Endodermal cell (in vitro differentiated cells): Measurements from ENCODE around the gene LPP. TPM values are rescaled to one million over a fixed set of nuclear protein-coding genes. Genes with fewer than 3 reads are reported as not detected.

Experiments
- DNase-seq: peaks from one replicate; pipeline ENCODE4 v3.0.0-alpha.2; 2017
- H3K27ac ChIP-seq: 2 replicates; pipeline ENCODE4 v1.5.1; 2013; ENCODE audit warnings: mild to moderate bottlenecking, low read depth, low read length, moderate library complexity
- H3K27me3 ChIP-seq: 2 replicates; pipeline ENCODE4 v1.6.1; 2013; ENCODE audit warnings: mild to moderate bottlenecking, low read length, moderate library complexity; ENCODE audit not compliant: insufficient read depth, control insufficient read depth, poor library complexity, severe bottlenecking
- H3K36me3 ChIP-seq: 2 replicates; pipeline ENCODE4 v1.7.0; 2013; ENCODE audit warnings: mild to moderate bottlenecking, low read length, moderate library complexity; ENCODE audit not compliant: control insufficient read depth, insufficient read depth
- H3K4me1 ChIP-seq: one replicate; pipeline ENCODE4 v1.7.0; 2013; ENCODE audit warnings: low read length; ENCODE audit not compliant: control insufficient read depth, insufficient read depth
- H3K4me3 ChIP-seq: 2 replicates; pipeline ENCODE4 v1.5.1; 2013; ENCODE audit warnings: mild to moderate bottlenecking, low read length, moderate library complexity
- H3K9ac ChIP-seq: 2 replicates; pipeline ENCODE4 v1.6.1; 2013; ENCODE audit warnings: mild to moderate bottlenecking, low read length, moderate library complexity; ENCODE audit not compliant: poor library complexity, severe bottlenecking; ENCODE audit errors: extremely low read depth
- H3K9me3 ChIP-seq: 2 replicates; pipeline ENCODE4 v1.6.1; 2013; ENCODE audit warnings: mild to moderate bottlenecking, low read length, moderate library complexity; ENCODE audit not compliant: control insufficient read depth
- H3K27ac Mint-ChIP-seq: 2 replicates; pipeline ENCODE4 v1.8.0; 2020; ENCODE audit warnings: mixed read lengths
- H3K27me3 Mint-ChIP-seq: 2 replicates; pipeline ENCODE4 v1.8.0; 2021; ENCODE audit warnings: mild to moderate bottlenecking, mixed read lengths; ENCODE audit not compliant: insufficient read depth
- H3K36me3 Mint-ChIP-seq: 2 replicates; pipeline ENCODE4 v1.8.0; 2020; ENCODE audit warnings: low read depth, mixed read lengths
- H3K4me1 Mint-ChIP-seq: 2 replicates; pipeline ENCODE4 v1.8.0; 2020; ENCODE audit warnings: mixed read lengths
- H3K4me3 Mint-ChIP-seq: 2 replicates; pipeline ENCODE4 v1.8.0; 2020; ENCODE audit warnings: mild to moderate bottlenecking, moderate library complexity, mixed read lengths
- H3K9me3 Mint-ChIP-seq: 2 replicates; pipeline ENCODE4 v1.8.0; 2020; ENCODE audit warnings: mild to moderate bottlenecking, mixed read lengths
- WGBS, 2 experiments: methylation state at CpG; one replicate each; pipeline versions ENCODE4 v1.1.5 to v1.1.7; 2013; ENCODE audit warnings: missing lambda C conversion rate in 2 of 2, mixed read lengths in 1 of 2; ENCODE audit not compliant: insufficient coverage in 1 of 2, insufficient read length in 1 of 2; 5-methylcytosine and 5-hydroxymethylcytosine counted together
- total RNA-seq, 2 donors: library from RNA; stranded (reverse); fragmentation: NEBNext Ultra II Directional in 1 of 2; extraction: Animal tissue kit (Norgen Biotek cat#: 25700) in 1 of 2; gene quantifications; 2 replicates in 1 of 2; 3 replicates in 1 of 2; pipeline ENCODE4 v1.2.1, GENCODE V29; 2021
- TF ChIP-seq, protein P1 (sequence below): fragments of 200-600 bp; sonication (generic); conservative IDR thresholded peaks from 2 replicates; pipeline ENCODE4 v1.5.0; 2021; ENCODE audit warnings: antibody characterized with exemption, mild to moderate bottlenecking

Gene LPP
- total RNA-seq, 2 donors from 2014 or later, result 78.0 to 105 TPM

DNA sequence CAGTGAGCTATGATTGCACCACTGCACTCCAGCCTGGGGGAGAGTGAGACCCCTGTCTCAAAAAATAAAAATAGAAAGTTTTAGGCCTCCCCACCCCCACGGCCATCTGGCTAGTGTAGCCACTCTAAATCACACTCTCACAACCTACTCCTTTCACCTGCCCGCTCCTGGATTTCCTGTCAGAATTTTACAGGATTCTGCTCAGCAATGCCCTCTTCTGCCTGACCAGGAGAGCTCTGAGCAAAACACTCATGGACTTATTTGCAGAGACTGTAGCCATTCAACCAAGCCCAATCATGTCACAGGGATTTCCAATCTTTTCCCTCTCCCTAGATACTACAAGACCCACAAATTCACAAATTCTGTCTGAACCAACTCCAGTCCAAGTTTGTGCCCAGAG lies 775.2 kb downstream of the LPP start:
- peak; percentile 65 for DNase-seq
- no peaks in the 10 kb centered on the region for H3K4me1 ChIP-seq
- WGBS, 2 experiments, result 74 to 76% methylated on average over 2 of the region's 2 CpGs
- H3K4me3 ChIP-seq, result no peak overlapping the region
- peak overlapping the region; percentile 2 for H3K27ac Mint-ChIP-seq
- H3K9me3 ChIP-seq, result no peaks in the 10 kb centered on the region
- no peaks in the 10 kb centered on the region for H3K36me3 ChIP-seq
- H3K27me3 Mint-ChIP-seq, result peaks cover 3% of the 10 kb centered on the region
- TF ChIP-seq, protein P1, sequence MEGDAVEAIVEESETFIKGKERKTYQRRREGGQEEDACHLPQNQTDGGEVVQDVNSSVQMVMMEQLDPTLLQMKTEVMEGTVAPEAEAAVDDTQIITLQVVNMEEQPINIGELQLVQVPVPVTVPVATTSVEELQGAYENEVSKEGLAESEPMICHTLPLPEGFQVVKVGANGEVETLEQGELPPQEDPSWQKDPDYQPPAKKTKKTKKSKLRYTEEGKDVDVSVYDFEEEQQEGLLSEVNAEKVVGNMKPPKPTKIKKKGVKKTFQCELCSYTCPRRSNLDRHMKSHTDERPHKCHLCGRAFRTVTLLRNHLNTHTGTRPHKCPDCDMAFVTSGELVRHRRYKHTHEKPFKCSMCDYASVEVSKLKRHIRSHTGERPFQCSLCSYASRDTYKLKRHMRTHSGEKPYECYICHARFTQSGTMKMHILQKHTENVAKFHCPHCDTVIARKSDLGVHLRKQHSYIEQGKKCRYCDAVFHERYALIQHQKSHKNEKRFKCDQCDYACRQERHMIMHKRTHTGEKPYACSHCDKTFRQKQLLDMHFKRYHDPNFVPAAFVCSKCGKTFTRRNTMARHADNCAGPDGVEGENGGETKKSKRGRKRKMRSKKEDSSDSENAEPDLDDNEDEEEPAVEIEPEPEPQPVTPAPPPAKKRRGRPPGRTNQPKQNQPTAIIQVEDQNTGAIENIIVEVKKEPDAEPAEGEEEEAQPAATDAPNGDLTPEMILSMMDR, result peak; percentile 58
- H3K27ac ChIP-seq, result no peak overlapping the region
- no peaks in the 10 kb centered on the region for H3K27me3 ChIP-seq
- H3K9me3 Mint-ChIP-seq, result no peaks in the 10 kb centered on the region
- H3K36me3 Mint-ChIP-seq, result no peaks in the 10 kb centered on the region
- H3K4me3 Mint-ChIP-seq, result no peak overlapping the region
- no peak overlapping the region for H3K9ac ChIP-seq
- H3K4me1 Mint-ChIP-seq, result peaks cover 3% of the 10 kb centered on the region

DNA sequence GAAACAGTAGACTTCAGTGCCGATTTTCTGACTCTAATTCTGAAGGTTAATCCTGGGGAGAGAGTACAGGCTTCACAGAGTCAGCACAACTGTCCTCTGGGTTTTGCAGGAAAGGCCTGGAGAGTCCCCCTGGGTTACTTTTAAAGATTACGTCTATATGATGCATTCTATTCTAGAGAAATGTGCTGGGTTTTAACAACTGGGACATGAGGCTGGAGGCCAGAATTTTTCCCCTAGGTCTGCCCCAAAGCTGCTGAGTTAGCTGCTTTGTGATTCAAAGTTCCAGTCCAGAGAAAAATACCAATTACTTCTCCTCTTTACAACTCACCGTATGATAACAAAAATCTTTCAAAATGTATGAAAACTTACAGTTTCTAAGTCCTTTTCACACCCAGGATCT lies 777.1 kb downstream of the LPP start:
- no peaks in the 10 kb centered on the region for H3K36me3 Mint-ChIP-seq
- no peak for DNase-seq
- H3K36me3 ChIP-seq, result no peaks in the 10 kb centered on the region
- H3K27me3 Mint-ChIP-seq, result peaks cover 3% of the 10 kb centered on the region
- TF ChIP-seq, protein P1, result no peak
- H3K4me3 ChIP-seq, result no peak overlapping the region
- H3K4me1 ChIP-seq, result no peaks in the 10 kb centered on the region
- H3K4me3 Mint-ChIP-seq, result no peak overlapping the region
- no peaks in the 10 kb centered on the region for H3K27me3 ChIP-seq
- H3K9me3 ChIP-seq, result no peaks in the 10 kb centered on the region
- 60 to 80% methylated on average over 1 to 3 of the region's 3 CpGs for WGBS, 2 experiments
- no peak overlapping the region for H3K27ac Mint-ChIP-seq
- H3K27ac ChIP-seq, result no peak overlapping the region
- H3K9ac ChIP-seq, result no peak overlapping the region
- peaks cover 3% of the 10 kb centered on the region for H3K4me1 Mint-ChIP-seq
- no peaks in the 10 kb centered on the region for H3K9me3 Mint-ChIP-seq

DNA sequence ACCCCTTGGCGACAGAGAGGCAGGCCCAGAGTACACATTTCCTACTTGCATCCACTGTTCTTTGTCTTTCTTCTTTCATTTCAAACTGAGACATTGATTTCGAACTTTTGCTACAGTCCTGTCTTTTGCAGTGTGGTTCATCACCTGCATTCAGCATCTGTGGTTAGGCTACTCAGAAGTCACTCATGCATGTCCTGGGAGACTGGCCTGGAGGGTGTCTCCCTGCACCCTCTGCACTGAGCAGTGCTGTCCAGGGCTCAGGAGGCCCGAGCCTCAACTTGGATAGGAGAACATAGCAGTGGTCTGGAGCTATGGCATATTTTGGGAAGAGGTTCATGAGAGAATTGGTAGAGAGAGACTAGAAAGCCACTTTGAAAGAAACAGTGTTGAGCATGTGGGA lies 777.6 kb downstream of the LPP start:
- WGBS, 2 experiments, result 80 to 100% methylated on average over 2 to 3 of the region's 3 CpGs
- Histone ChIP-seq H3K27me3 (no peaks in the 10 kb centered on the region), H3K4me3 (no peak overlapping the region), H3K36me3 (no peaks in the 10 kb centered on the region), H3K4me1 (no peaks in the 10 kb centered on the region), H3K27ac (no peak overlapping the region), H3K9me3 (no peaks in the 10 kb centered on the region), H3K9ac (no peak overlapping the region)
- H3K36me3 Mint-ChIP-seq, result no peaks in the 10 kb centered on the region
- H3K27ac Mint-ChIP-seq, result no peak overlapping the region
- TF ChIP-seq, protein P1, result no peak
- DNase-seq, result no peak
- H3K9me3 Mint-ChIP-seq, result no peaks in the 10 kb centered on the region
- H3K4me3 Mint-ChIP-seq, result no peak overlapping the region
- H3K27me3 Mint-ChIP-seq, result peaks cover 3% of the 10 kb centered on the region
- H3K4me1 Mint-ChIP-seq, result peaks cover 3% of the 10 kb centered on the region
